H1 (cell line): Measurements from ENCODE around the gene RAB3GAP2. TPM values are rescaled to one million over a fixed set of nuclear protein-coding genes. Genes with fewer than 3 reads are reported as not detected.

Experiments used
- CTCF ChIA-PET: fragments of 300-600 bp; sonication (Branson Sonifier 250); formaldehyde crosslinking; loops from one replicate; lab custom pipeline; 2021; ENCODE audit not compliant: partially characterized antibody; lab: Charles Lee
- POLR2A ChIA-PET: fragments of 300-600 bp; sonication (Branson Sonifier 250); formaldehyde crosslinking; loops from one replicate; lab custom pipeline; 2021; ENCODE audit warnings: inconsistent platforms; ENCODE audit not compliant: partially characterized antibody; lab: Charles Lee
- DNase-seq, 2 experiments: peaks; one replicate each; pipeline versions ENCODE4 v3.0.0 to v3.0.0-alpha.2; 2010 to 2022; ENCODE audit warnings: low spot score in 2 of 2, low read depth in 1 of 2, mixed read lengths in 1 of 2
- FAIRE-seq: peaks from 2 replicates; lab custom pipeline; 2011; peaks lifted over from hg19 to GRCh38; lab: Jason Lieb, UNC
- H2AFZ ChIP-seq: 2 replicates; pipeline ENCODE4 v1.8.1; 2012; ENCODE audit warnings: low read length, inconsistent platforms
- H2AK5ac ChIP-seq: 2 replicates; pipeline ENCODE4 v1.6.1; 2013; ENCODE audit warnings: low read depth, low read length
- H2BK120ac ChIP-seq: replicated peaks from 2 replicates; pipeline ENCODE3; 2013; ENCODE audit warnings: low read depth, low read length, inconsistent platforms
- H2BK12ac ChIP-seq: 2 replicates; pipeline ENCODE4 v1.6.1; 2013; ENCODE audit warnings: low read depth, low read length
- H2BK15ac ChIP-seq: 2 replicates; pipeline ENCODE4 v1.6.1; 2013; ENCODE audit warnings: low read length
- H2BK20ac ChIP-seq: 2 replicates; pipeline ENCODE4 v1.6.1; 2013; ENCODE audit warnings: low read length
- H2BK5ac ChIP-seq: 2 replicates; pipeline ENCODE4 v1.6.1; 2013; ENCODE audit warnings: low read depth, low read length
- H3K14ac ChIP-seq: 2 replicates; pipeline ENCODE4 v1.6.1; 2013; ENCODE audit warnings: inconsistent platforms; ENCODE audit not compliant: insufficient read length
- H3K18ac ChIP-seq: 2 replicates; pipeline ENCODE4 v1.6.1; 2013; ENCODE audit warnings: low read length; ENCODE audit errors: extremely low read depth
- H3K23ac ChIP-seq: 2 replicates; pipeline ENCODE4 v1.6.1; 2013; ENCODE audit warnings: inconsistent platforms; ENCODE audit not compliant: insufficient read length
- H3K23me2 ChIP-seq: 2 replicates; pipeline ENCODE4 v1.6.1; 2013; ENCODE audit warnings: low read depth, low read length
- H3K27ac ChIP-seq: 2 replicates; pipeline ENCODE4 v1.6.1; 2011; ENCODE audit warnings: low read depth, low read length, inconsistent platforms
- H3K27me3 ChIP-seq, 4 experiments: replicated peaks in 1 of 4; 1 replicate in 1 of 4; 2 replicates in 3 of 4; pipeline versions ENCODE4 v1.6.1 to v1.8.1; 2011 to 2013; ENCODE audit warnings: low read length in 3 of 4, mild to moderate bottlenecking in 3 of 4, inconsistent platforms in 2 of 4, mixed read lengths in 2 of 4, moderate library complexity in 1 of 4; ENCODE audit not compliant: control insufficient read depth in 3 of 4, insufficient read depth in 3 of 4; ENCODE audit errors: extremely low read depth in 1 of 4
- H3K36me3 ChIP-seq, 4 experiments: 2 replicates each; pipeline versions ENCODE4 v1.6.1 to v1.8.1; 2011 to 2013; ENCODE audit warnings: mild to moderate bottlenecking in 4 of 4, low read length in 3 of 4, moderate library complexity in 2 of 4, control low read depth in 1 of 4, inconsistent platforms in 1 of 4; ENCODE audit not compliant: insufficient read depth in 4 of 4, control insufficient read depth in 2 of 4
- H3K4ac ChIP-seq: replicated peaks from 2 replicates; pipeline ENCODE3; 2013; ENCODE audit warnings: low read length, low read depth, mixed read lengths, inconsistent platforms; ENCODE audit not compliant: insufficient read length
- H3K4me1 ChIP-seq, 4 experiments: replicated peaks in 1 of 4; 1 replicate in 1 of 4; 2 replicates in 3 of 4; pipeline versions ENCODE4 v1.6.1 to v1.8.1; 2011 to 2013; ENCODE audit warnings: low read length in 3 of 4, inconsistent platforms in 2 of 4, mixed read lengths in 1 of 4; ENCODE audit not compliant: insufficient read depth in 4 of 4, control insufficient read depth in 3 of 4
- H3K4me2 ChIP-seq, 2 experiments: 2 replicates each; pipeline versions ENCODE4 v1.6.1 to v1.8.1; 2011 to 2013; ENCODE audit warnings: low read depth in 2 of 2, low read length in 2 of 2, control low read depth in 1 of 2, inconsistent platforms in 1 of 2, mild to moderate bottlenecking in 1 of 2; ENCODE audit not compliant: insufficient read depth in 1 of 2
- H3K4me3 ChIP-seq, 4 experiments: fragments of 200-600, 300-600 bp in 1 of 4; sonication (generic), shearing (Covaris generic), sonication (Bioruptor Twin) in 1 of 4; 2 replicates each; pipeline versions ENCODE4 v1.5.1 to v1.8.1; 2011 to 2016; ENCODE audit warnings: low read length in 4 of 4, low read depth in 3 of 4, control low read depth in 2 of 4, inconsistent platforms in 2 of 4, mild to moderate bottlenecking in 2 of 4, mixed read lengths in 1 of 4, moderate library complexity in 1 of 4; ENCODE audit not compliant: insufficient read depth in 2 of 4; ENCODE audit errors: extremely low read depth in 1 of 4
- H3K56ac ChIP-seq: replicated peaks from 2 replicates; pipeline ENCODE3; 2013; ENCODE audit warnings: low read depth, mild to moderate bottlenecking, mixed read lengths, low read length, inconsistent platforms; ENCODE audit not compliant: insufficient read length
- H3K79me1 ChIP-seq: 2 replicates; pipeline ENCODE4 v1.6.1; 2013; ENCODE audit warnings: low read depth, low read length, control low read depth
- H3K79me2 ChIP-seq, 2 experiments: 2 replicates each; pipeline versions ENCODE4 v1.6.1 to v1.8.1; 2012 to 2013; ENCODE audit warnings: low read length in 2 of 2, mild to moderate bottlenecking in 2 of 2, inconsistent platforms in 1 of 2; ENCODE audit not compliant: insufficient read depth in 2 of 2, control insufficient read depth in 1 of 2
- H3K9ac ChIP-seq, 4 experiments: replicated peaks in 1 of 4; 1 replicate in 1 of 4; 2 replicates in 3 of 4; pipeline versions ENCODE4 v1.6.1 to v1.8.1; 2011 to 2013; ENCODE audit warnings: low read depth in 3 of 4, low read length in 3 of 4, control low read depth in 2 of 4, mild to moderate bottlenecking in 2 of 4, moderate library complexity in 2 of 4, inconsistent platforms in 1 of 4; ENCODE audit errors: extremely low read depth in 1 of 4
- H3K9me3 ChIP-seq, 2 experiments: 2 replicates each; pipeline versions ENCODE4 v1.6.1 to v1.8.1; 2012 to 2013; ENCODE audit warnings: mild to moderate bottlenecking in 2 of 2, moderate library complexity in 2 of 2, control low read depth in 1 of 2, inconsistent platforms in 1 of 2, low read depth in 1 of 2, low read length in 1 of 2, mixed read lengths in 1 of 2; ENCODE audit not compliant: insufficient read depth in 2 of 2
- H4K20me1 ChIP-seq, 2 experiments: replicated peaks in 1 of 2; 2 replicates each; pipeline versions ENCODE3 to v1.8.1; 2011 to 2013; ENCODE audit warnings: inconsistent platforms in 2 of 2, low read length in 2 of 2, mild to moderate bottlenecking in 1 of 2; ENCODE audit not compliant: insufficient read depth in 2 of 2, control insufficient read depth in 1 of 2
- H4K5ac ChIP-seq: 2 replicates; pipeline ENCODE4 v1.6.1; 2013; ENCODE audit warnings: low read length, low read depth, mixed read lengths, inconsistent platforms; ENCODE audit not compliant: insufficient read length
- H4K8ac ChIP-seq: 2 replicates; pipeline ENCODE4 v1.8.0; 2013; ENCODE audit warnings: mild to moderate bottlenecking, moderate library complexity, low read length, inconsistent platforms; ENCODE audit not compliant: insufficient read depth; ENCODE audit errors: extremely low read depth
- H4K91ac ChIP-seq: replicated peaks from 2 replicates; pipeline ENCODE3; 2013; ENCODE audit warnings: low read length, mixed read lengths, inconsistent platforms; ENCODE audit not compliant: insufficient read length
- BACH1 ChIP-seq: IDR thresholded peaks from 2 replicates; pipeline ENCODE4 v1.6.1; 2012; ENCODE audit warnings: low read length, improper control_type of control experiment
- EP300 ChIP-seq, 2 experiments: IDR thresholded peaks; 1 replicate in 1 of 2; 2 replicates in 1 of 2; pipeline ENCODE4 v1.6.1; 2011 to 2012; ENCODE audit warnings: low read depth in 2 of 2, low read length in 2 of 2, mild to moderate bottlenecking in 2 of 2, borderline replicate concordance in 1 of 2, inconsistent platforms in 1 of 2, moderate library complexity in 1 of 2
- JUN ChIP-seq: IDR thresholded peaks from 2 replicates; pipeline ENCODE4 v1.6.1; 2011; ENCODE audit warnings: low read depth, mild to moderate bottlenecking, improper control_type of control experiment, low read length
- JUND ChIP-seq: IDR thresholded peaks from 2 replicates; pipeline ENCODE4 v1.6.1; 2011; ENCODE audit warnings: mild to moderate bottlenecking, improper control_type of control experiment, low read length
- KDM4A ChIP-seq: IDR thresholded peaks from one replicate; pipeline ENCODE4 v1.7.1; 2012; ENCODE audit warnings: low read depth, mild to moderate bottlenecking, moderate library complexity, low read length, inconsistent platforms; ENCODE audit not compliant: severe bottlenecking
- NANOG ChIP-seq: IDR thresholded peaks from 2 replicates; pipeline ENCODE4 v1.6.1; 2011; ENCODE audit warnings: low read length, low read depth, mild to moderate bottlenecking, inconsistent platforms; ENCODE audit not compliant: insufficient read depth, poor library complexity, severe bottlenecking
- NRF1 ChIP-seq: IDR thresholded peaks from 2 replicates; pipeline ENCODE4 v1.6.1; 2011; ENCODE audit warnings: mild to moderate bottlenecking, low read depth, low read length, improper control_type of control experiment
- POU5F1 ChIP-seq: IDR thresholded peaks from 2 replicates; pipeline ENCODE4 v1.6.1; 2011; ENCODE audit warnings: low read depth, mild to moderate bottlenecking, low read length, moderate library complexity
- RXRA ChIP-seq: IDR thresholded peaks from 2 replicates; pipeline ENCODE4 v1.6.1; 2011; ENCODE audit warnings: low read depth, mild to moderate bottlenecking, low read length, moderate library complexity; ENCODE audit not compliant: insufficient read depth
- SIN3A ChIP-seq, 2 experiments: IDR thresholded peaks in 1 of 2; conservative IDR thresholded peaks in 1 of 2; 2 replicates each; pipeline ENCODE4 v1.6.1; 2011 to 2012; ENCODE audit warnings: low read length in 2 of 2, improper control_type of control experiment in 1 of 2, low read depth in 1 of 2, mild to moderate bottlenecking in 1 of 2
- SRF ChIP-seq: IDR thresholded peaks from 2 replicates; pipeline ENCODE4 v1.6.1; 2011; ENCODE audit warnings: mild to moderate bottlenecking, low read depth, low read length, moderate library complexity
- SUZ12 ChIP-seq: fragments of 200-600 bp; sonication (generic); IDR thresholded peaks from 2 replicates; pipeline ENCODE4 v1.6.1; 2012; ENCODE audit warnings: mild to moderate bottlenecking, inconsistent platforms, low read length, moderate library complexity, mixed read lengths
- TCF12 ChIP-seq: IDR thresholded peaks from 2 replicates; pipeline ENCODE4 v1.6.1; 2011; ENCODE audit warnings: low read depth, mild to moderate bottlenecking, low read length
- WGBS, 2 experiments: shearing (Covaris generic) in 1 of 2; methylation state at CpG; one replicate each; pipeline versions ENCODE4 v1.1.6 to v1.1.7; 2013 to 2015; ENCODE audit warnings: low lambda C conversion rate in 2 of 2, mixed read lengths in 2 of 2, inconsistent platforms in 1 of 2, low coverage in 1 of 2, missing lambda C conversion rate in 1 of 2; ENCODE audit not compliant: insufficient replicate concordance in 2 of 2, insufficient coverage in 1 of 2, insufficient read length in 1 of 2; ENCODE audit errors: extremely low coverage in 1 of 2, missing lambda C conversion rate in 1 of 2; 5-methylcytosine and 5-hydroxymethylcytosine counted together
- polyA plus RNA-seq, 7 experiments: library from polyadenylated mRNA; depleted of rRNA in 3 of 7; stranded (reverse) in 5 of 7; unstranded in 2 of 7; fragments of >200 nt in 5 of 7; fragments of 200-250 nt in 2 of 7; gene quantifications; 1 replicate in 5 of 7; 2 replicates in 1 of 7; 4 replicates in 1 of 7; pipeline versions ENCODE4 v1.2.1 to v1.2.3, GENCODE V29; 2011 to 2013; ENCODE audit warnings: missing spikeins in 2 of 7, mixed read lengths in 2 of 7
- total RNA-seq: library from RNA; stranded (reverse); fragmentation: NEBNext Ultra II Directional; extraction: Animal tissue kit (Norgen Biotek cat#: 25700); gene quantifications from 2 replicates; pipeline ENCODE4 v1.2.1, GENCODE V29; 2021
- TF ChIP-seq, protein P1 (sequence below): IDR thresholded peaks from 2 replicates; pipeline ENCODE4 v1.6.1; 2012; ENCODE audit warnings: inconsistent platforms

RAB3GAP2 gene
- total and polyA plus RNA-seq, 2 of the 8 experiments (the other 6 are each of a cell fraction or from before 2014, with no cell fraction given) = 19.7 to 52.7 TPM

DNA sequence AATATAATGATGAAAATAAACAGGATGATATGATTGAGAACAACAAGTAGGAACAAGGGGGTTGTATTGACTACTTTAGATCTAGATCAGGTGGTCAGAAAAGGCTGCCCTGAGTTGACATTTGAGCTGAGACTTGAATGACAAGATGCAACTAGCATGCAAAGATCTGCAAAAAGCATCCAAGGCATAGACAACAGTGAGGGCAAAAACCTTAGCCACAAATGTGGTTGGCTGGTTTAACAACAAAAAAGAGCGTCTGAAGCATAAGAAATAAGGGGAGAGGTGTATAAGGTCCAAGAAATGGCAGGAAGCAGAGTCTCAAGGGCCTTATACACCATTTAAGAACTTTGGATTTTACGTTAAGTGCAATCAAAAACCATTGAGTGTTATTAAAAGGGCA lies 3.2 kb downstream of the RAB3GAP2 start:
- Histone ChIP-seq H3K4me1 (peaks cover 0 to 8% (median under 1%) of the 10 kb centered on the region in 4 experiments; a peak in 3 of 7 replicates), H3K36me3 (peaks cover 2 to 25% (median 17%) of the 10 kb centered on the region in 4 experiments; a peak in 7 of 8 replicates), H2BK120ac (no peak overlapping the region), H3K18ac (no peak overlapping the region), H4K8ac (no peak overlapping the region), H3K56ac (no peak overlapping the region), H3K23ac (no peak overlapping the region), H3K27me3 (no peaks in the 10 kb centered on the region), H2AFZ (no peak overlapping the region), H2BK12ac (no peak overlapping the region), H3K4ac (no peak overlapping the region), H3K27ac (no peak overlapping the region), H3K79me1 (peaks cover 5% of the 10 kb centered on the region; the same call in 1 of the 2 replicates), H2AK5ac (no peak overlapping the region), H3K4me3 (no peak overlapping the region), H3K14ac (no peak overlapping the region), H3K23me2 (peaks cover 5% of the 10 kb centered on the region), H3K79me2 (peaks cover 18 to 78% of the 10 kb centered on the region in 2 experiments), H4K91ac (no peak overlapping the region), H4K20me1 (peaks cover 2% of the 10 kb centered on the region in 2 experiments), H2BK20ac (no peak overlapping the region), H2BK15ac (no peak overlapping the region), H3K4me2 (no peak overlapping the region; a peak in 2 of 4 replicates), H3K9ac (no peak overlapping the region), H2BK5ac (no peak overlapping the region), H3K9me3 (no peaks in the 10 kb centered on the region), H4K5ac (no peak overlapping the region)
- POLR2A ChIA-PET = interaction anchor here (1.1 kb wide), 1 partner anchor 37 kb away, joined by 3 read pairs; no protein-coding TSS in a partner anchor
- FAIRE-seq = no peak
- WGBS, 2 experiments = 86% methylated on average over 2 of the region's 2 CpGs; no CpG with 5 or more reads in 1 of the 2 experiments
- CTCF ChIA-PET = interaction anchor here (1.7 to 2.5 kb wide), 2 partner anchors 7 to 12 kb away, joined by 4 to 13 read pairs; no protein-coding TSS in a partner anchor
- DNase-seq = no peak
- TF ChIP-seq TCF12 (no peak), NRF1 (no peak), SRF (no peak), JUND (no peak), KDM4A (no peak), SUZ12 (no peak), JUN (no peak), POU5F1 (no peak), SIN3A (conservative IDR thresholded peaks at IDR 0.05 in 1 of 2, IDR thresholded peaks at IDR 0.05 in 1 of 2; ENCODE audit: low read depth in 1 of 2, low read length in 2 of 2) (no peak), EP300 (IDR thresholded peaks at IDR 0.05; ENCODE audit: borderline replicate concordance in 1 of 2, low read depth in 2 of 2, low read length in 2 of 2) (no peak), RXRA (no peak), NANOG (no peak), BACH1 (no peak)
- TF ChIP-seq, protein P1, sequence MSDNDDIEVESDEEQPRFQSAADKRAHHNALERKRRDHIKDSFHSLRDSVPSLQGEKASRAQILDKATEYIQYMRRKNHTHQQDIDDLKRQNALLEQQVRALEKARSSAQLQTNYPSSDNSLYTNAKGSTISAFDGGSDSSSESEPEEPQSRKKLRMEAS = no peak
